A549 (cell line): ENCODE measurements around the gene ANKRD36. TPM values are rescaled to one million over a fixed set of nuclear protein-coding genes. Genes with fewer than 3 reads are reported as not detected.
"Not testable (repeated sequence)": the region's sequence is repeated elsewhere in the genome, so short reads cannot be mapped to it uniquely, and the experiment has no call there.

ENCODE experiments used
- ATAC-seq, 2 experiments: fragments of 200-7000 bp in 1 of 2; fragments of >200 bp in 1 of 2; cut with Nextera tagmentation in 1 of 2; cut with Tn5 transposase in 1 of 2; 3 replicates each; pipeline versions ENCODE4 v1.8.0 to v1.9.1; 2018 to 2020; ENCODE audit warnings: mild to moderate bottlenecking in 1 of 2, moderate library complexity in 1 of 2
- CTCF ChIA-PET: fragments of 300-600 bp; sonication (Branson Sonifier 250); formaldehyde crosslinking; extraction: SDS; loops from one replicate; lab custom pipeline; 2021; ENCODE audit warnings: antibody characterized with exemption, inconsistent platforms; lab: Yijun Ruan, JAX
- POLR2A ChIA-PET: fragments of 350-600 bp; formaldehyde crosslinking; extraction: SDS; loops from one replicate; lab custom pipeline; 2021; ENCODE audit warnings: antibody characterized with exemption, inconsistent platforms; lab: Yijun Ruan, JAX
- DNase-seq, 2 experiments: peaks; one replicate each; pipeline versions ENCODE4 v3.0.0 to v3.0.0-alpha.2; 2011 to 2016; ENCODE audit warnings: low read depth in 1 of 2, low spot score in 1 of 2
- FAIRE-seq: peaks from 2 replicates; lab custom pipeline; 2011; peaks lifted over from hg19 to GRCh38; lab: Jason Lieb, UNC
- H3K27ac ChIP-seq, 2 experiments: fragments of >200 bp; sonication (Bioruptor Twin); formaldehyde crosslinking; 3 replicates each; pipeline ENCODE4 v1.5.1; 2016 to 2017
- H3K4me1 ChIP-seq: fragments of >200 bp; sonication (Bioruptor Twin); formaldehyde crosslinking; 3 replicates; pipeline ENCODE4 v1.6.1; 2016
- H3K4me2 ChIP-seq: fragments of >200 bp; sonication (Bioruptor Twin); formaldehyde crosslinking; 3 replicates; pipeline ENCODE4 v1.6.1; 2016
- H3K4me3 ChIP-seq: fragments of >200 bp; sonication (Bioruptor Twin); formaldehyde crosslinking; 3 replicates; pipeline ENCODE4 v1.5.1; 2016
- H3K9me3 ChIP-seq: fragments of >200 bp; sonication (Bioruptor Twin); formaldehyde crosslinking; 3 replicates; pipeline ENCODE4 v1.6.1; 2016
- WGBS: methylation state at CpG from one replicate; pipeline ENCODE4 v1.1.6; 2017; ENCODE audit errors: missing lambda C conversion rate; 5-methylcytosine and 5-hydroxymethylcytosine counted together
- polyA plus RNA-seq, 4 experiments: library from polyadenylated mRNA; depleted of rRNA in 3 of 4; stranded (reverse); fragments of >200 nt; fragmentation: RNase III in 1 of 4; extraction: RNeasy Plus Mini Kit Qiagen cat#74134 plus additional on column Dnase treatment in 1 of 4; gene quantifications; 2 replicates in 3 of 4; 3 replicates in 1 of 4; pipeline ENCODE4 v1.2.3, GENCODE V29; 2011 to 2017
- small RNA-seq, 6 experiments: library from RNA; depleted of rRNA; stranded (forward); fragments of <200 nt; gene quantifications; one replicate each; pipeline ENCODE3, GENCODE V24; 2012

Gene ANKRD36
- polyA plus RNA-seq, 2 of the 4 experiments (the other 2 are of a cell fraction): 4.5 to 15.0 TPM

- H3K4me3 ChIP-seq, POLR2A ChIA-PET, H3K4me1 ChIP-seq, H3K9me3 ChIP-seq, FAIRE-seq, H3K27ac ChIP-seq, DNase-seq, H3K4me2 ChIP-seq, CTCF ChIA-PET, ATAC-seq: not testable (repeated sequence)
- WGBS: 8% methylated on average over 1 of the region's 1 CpG
Observed at GRCh38 chr2:97293687-97294086, 180.7 kb downstream of the ANKRD36 start.

Small RNAs within 50 kb of the gene (small RNA-seq; reads per million reads assigned to genes)
- gene RN7SL313P: 0 reads per million in 6 experiments

Other genes with a start within 250 kb of the ANKRD36 start
- 11.0 and 16.4 TPM in 2 replicates for gene SEMA4C, start 243.1 kb upstream of the ANKRD36 start, polyA plus RNA-seq (2011; rRNA removed)
- gene SEMA4C, start 243.1 kb upstream of the ANKRD36 start, polyA plus RNA-seq (2017; fragmentation: RNase III; extraction: RNeasy Plus Mini Kit Qiagen cat#74134 plus additional on column Dnase treatment): 12.3 to 15.1 TPM (median 14.4 TPM) in 3 replicates
- gene FAM178B, start 126.6 kb upstream of the ANKRD36 start, polyA plus RNA-seq (2011; rRNA removed): not detected in 2 replicates
- 0.04 TPM in 1 of 3 replicates, not detected in the others for gene FAM178B, start 126.6 kb upstream of the ANKRD36 start, polyA plus RNA-seq (2017; fragmentation: RNase III; extraction: RNeasy Plus Mini Kit Qiagen cat#74134 plus additional on column Dnase treatment)
- gene FAHD2B, start 18.3 kb upstream of the ANKRD36 start, polyA plus RNA-seq (2011; rRNA removed): 11.9 and 14.5 TPM in 2 replicates
- 9.2 to 11.6 TPM (median 11.0 TPM) in 3 replicates for gene FAHD2B, start 18.3 kb upstream of the ANKRD36 start, polyA plus RNA-seq (2017; fragmentation: RNase III; extraction: RNeasy Plus Mini Kit Qiagen cat#74134 plus additional on column Dnase treatment)